ENCODE measurements around the gene RIC8B. TPM values are rescaled to one million over a fixed set of nuclear protein-coding genes. Genes with fewer than 3 reads are reported as not detected.

The RIC8B gene
- total and polyA plus RNA-seq, 12 donors = 6.6 to 32.1 (median 22.3) TPM

- DNase-seq (no peak), ATAC-seq (no peak)
- Histone ChIP-seq H3K4me1 (peaks cover 0 to 12% (median 0%) of the 10 kb centered on the region in 9 donors), H3K9me3 (no peaks in the 10 kb centered on the region), H3K4me3 (no peak overlapping the region), H3K27me3 (no peaks in the 10 kb centered on the region), H3K36me3 (peaks cover 0 to 55% (median 0%) of the 10 kb centered on the region in 9 donors), H3K27ac (no peak overlapping the region)
- WGBS, 2 donors = 57 to 66% methylated on average over 5 of the region's 5 CpGs
- no peak for TF ChIP-seq CTCF (IDR thresholded peaks at IDR 0.05)
- intact Hi-C loops (cut with DNase I) = no loop called here
These were observed 99.5 kb downstream of the RIC8B start for GRCh38 chr12:106873983-106874382.

- intact Hi-C loops (cut with DNase I) = no loop called here
- no peak for ATAC-seq
These were observed 104.3 kb downstream of the RIC8B start for GRCh38 chr12:106878804-106879203.

GRCh38 chr12:106879612-106880011 is 105.1 kb downstream of the RIC8B start:
- intact Hi-C loops (cut with DNase I) = no loop called here
- WGBS, 2 donors = 47% methylated on average over 5 of the region's 5 CpGs

More at GRCh38 chr12:106878804-106879203, 104.3 kb downstream of the RIC8B start:
- TF ChIP-seq CTCF (IDR thresholded peaks at IDR 0.05) = no peak
- peaks cover 0 to 10% (median 0%) of the 10 kb centered on the region in 9 donors for H3K4me1 ChIP-seq
- no peak overlapping the region for H3K27ac ChIP-seq
- H3K27me3 ChIP-seq = peaks cover 0 to 3% (median 0%) of the 10 kb centered on the region in 7 donors
- DNase-seq = no peak
- H3K9me3 ChIP-seq = no peaks in the 10 kb centered on the region
- WGBS, 2 donors = 71 to 77% methylated on average over 5 of the region's 5 CpGs
- no peak overlapping the region for H3K4me3 ChIP-seq
- peaks cover 0 to 76% (median 3%) of the 10 kb centered on the region in 9 donors for H3K36me3 ChIP-seq

GRCh38 chr12:106883426-106883825 is 108.9 kb downstream of the RIC8B start:
- H3K27me3 ChIP-seq = peaks cover 0 to 9% (median 0%) of the 10 kb centered on the region in 7 donors
- TF ChIP-seq CTCF (IDR thresholded peaks at IDR 0.05) = no peak
- DNase-seq = no peak
- H3K27ac ChIP-seq = no peak overlapping the region
- H3K36me3 ChIP-seq = peaks cover 0 to 100% (median 8%) of the 10 kb centered on the region in 9 donors
- peaks cover 0 to 10% (median 0%) of the 10 kb centered on the region in 9 donors for H3K4me1 ChIP-seq
- H3K4me3 ChIP-seq = no peak overlapping the region
- intact Hi-C loops (cut with DNase I) = no loop called here
- 98 to 100% methylated on average over 1 of the region's 1 CpG for WGBS, 2 donors
- H3K9me3 ChIP-seq = no peaks in the 10 kb centered on the region
- no peak for ATAC-seq

More at GRCh38 chr12:106879612-106880011, 105.1 kb downstream of the RIC8B start:
- Histone ChIP-seq H3K4me3 (no peak overlapping the region), H3K27me3 (peaks cover 0 to 3% (median 0%) of the 10 kb centered on the region in 7 donors), H3K9me3 (no peaks in the 10 kb centered on the region), H3K27ac (no peak overlapping the region), H3K4me1 (peaks cover 0 to 10% (median 0%) of the 10 kb centered on the region in 9 donors), H3K36me3 (peaks cover 0 to 76% (median 3%) of the 10 kb centered on the region in 9 donors)
- DNase-seq (no peak), ATAC-seq (no peak)
- TF ChIP-seq CTCF (IDR thresholded peaks at IDR 0.05) = no peak
